Measurements from ENCODE around the gene STUM. TPM values are rescaled to one million over a fixed set of nuclear protein-coding genes. Genes with fewer than 3 reads are reported as not detected.

Gene STUM
- total and polyA plus RNA-seq, 2 experiments from 2014 or later: 0.23 to 1.3 TPM

GRCh38 chr1:226629896-226630550 is 81.5 kb downstream of the STUM start:
- Mint-ChIP-seq H3K36me3 (ENCODE audit: low read depth) (peaks cover 4% of the 10 kb centered on the region; the same call in 1 of the 3 replicates), H3K4me1 (peaks cover 7% of the 10 kb centered on the region; the same call in 2 of the 3 replicates), H3K9me3 (peaks cover 10% of the 10 kb centered on the region; the same call in 2 of the 3 replicates), H3K27ac (no peak overlapping the region), H3K4me3 (no peak overlapping the region), H3K27me3 (ENCODE audit: insufficient read depth, low read depth, poor library complexity) (peaks cover 18% of the 10 kb centered on the region)
- Histone ChIP-seq H3K27ac (ENCODE audit: low read depth) (no peak overlapping the region), H3K9me2 (ENCODE audit: insufficient read depth) (no peaks in the 10 kb centered on the region), H3K79me2 (replicated peaks; ENCODE audit: insufficient read depth) (no peaks in the 10 kb centered on the region), H2AFZ (no peak overlapping the region), H3K4me2 (no peak overlapping the region), H3K36me3 (ENCODE audit: insufficient read depth) (no peaks in the 10 kb centered on the region), H3K27me3 (ENCODE audit: insufficient read depth) (peaks cover 13% of the 10 kb centered on the region), H3K4me1 (ENCODE audit: insufficient read depth) (no peaks in the 10 kb centered on the region), H3K4me3 (no peak overlapping the region), H3F3A (replicated peaks; ENCODE audit: low read depth) (0 out of 2 replicates have a peak, but pooled peaks cover 2% of the 10 kb centered on the region), H4K20me1 (replicated peaks; ENCODE audit: insufficient read depth) (no peaks in the 10 kb centered on the region)
- TF ChIP-seq STAT1 (IDR thresholded peaks at IDR 0.05; ENCODE audit: unreplicated experiment) (no peak), ZNF114 (CRISPR knock-in tag; IDR thresholded peaks at IDR 0.05) (no peak), POLR2AphosphoS5 (IDR thresholded peaks at IDR 0.05; ENCODE audit: low read depth) (no peak), REST (IDR thresholded peaks at IDR 0.05; ENCODE audit: unreplicated experiment) (no peak), ZNF462 (CRISPR knock-in tag; IDR thresholded peaks at IDR 0.05) (no peak), ZNF331 (CRISPR knock-in tag; IDR thresholded peaks at IDR 0.05; ENCODE audit: low read depth) (no peak), NANOG (IDR thresholded peaks at IDR 0.05; ENCODE audit: borderline replicate concordance) (no peak)
- TF ChIP-seq, protein P1, sequence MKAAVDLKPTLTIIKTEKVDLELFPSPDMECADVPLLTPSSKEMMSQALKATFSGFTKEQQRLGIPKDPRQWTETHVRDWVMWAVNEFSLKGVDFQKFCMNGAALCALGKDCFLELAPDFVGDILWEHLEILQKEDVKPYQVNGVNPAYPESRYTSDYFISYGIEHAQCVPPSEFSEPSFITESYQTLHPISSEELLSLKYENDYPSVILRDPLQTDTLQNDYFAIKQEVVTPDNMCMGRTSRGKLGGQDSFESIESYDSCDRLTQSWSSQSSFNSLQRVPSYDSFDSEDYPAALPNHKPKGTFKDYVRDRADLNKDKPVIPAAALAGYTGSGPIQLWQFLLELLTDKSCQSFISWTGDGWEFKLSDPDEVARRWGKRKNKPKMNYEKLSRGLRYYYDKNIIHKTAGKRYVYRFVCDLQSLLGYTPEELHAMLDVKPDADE (IDR thresholded peaks at IDR 0.05): no peak
- no peak for ATAC-seq
- no peak for DNase-seq (ENCODE audit: low spot score)
